Daoy (cell line): ENCODE data around the gene STK40. TPM values are rescaled to one million over a fixed set of nuclear protein-coding genes. Genes with fewer than 3 reads are reported as not detected.
A peak's percentile ranks its signal among the peaks of the same experiment; 100 is the strongest.

Experiments
- DNase-seq: peaks from one replicate; pipeline ENCODE4 v3.0.0-alpha.2; 2015; ENCODE audit warnings: low read depth
- total RNA-seq: library from RNA; depleted of rRNA; stranded (reverse); fragments of >200 nt; shearing (Covaris generic); gene quantifications from 2 replicates; pipeline ENCODE4 v1.2.3, GENCODE V29; 2014

Gene STK40
- total RNA-seq, 1 experiment from 2014 or later: 31.1 TPM

DNA sequence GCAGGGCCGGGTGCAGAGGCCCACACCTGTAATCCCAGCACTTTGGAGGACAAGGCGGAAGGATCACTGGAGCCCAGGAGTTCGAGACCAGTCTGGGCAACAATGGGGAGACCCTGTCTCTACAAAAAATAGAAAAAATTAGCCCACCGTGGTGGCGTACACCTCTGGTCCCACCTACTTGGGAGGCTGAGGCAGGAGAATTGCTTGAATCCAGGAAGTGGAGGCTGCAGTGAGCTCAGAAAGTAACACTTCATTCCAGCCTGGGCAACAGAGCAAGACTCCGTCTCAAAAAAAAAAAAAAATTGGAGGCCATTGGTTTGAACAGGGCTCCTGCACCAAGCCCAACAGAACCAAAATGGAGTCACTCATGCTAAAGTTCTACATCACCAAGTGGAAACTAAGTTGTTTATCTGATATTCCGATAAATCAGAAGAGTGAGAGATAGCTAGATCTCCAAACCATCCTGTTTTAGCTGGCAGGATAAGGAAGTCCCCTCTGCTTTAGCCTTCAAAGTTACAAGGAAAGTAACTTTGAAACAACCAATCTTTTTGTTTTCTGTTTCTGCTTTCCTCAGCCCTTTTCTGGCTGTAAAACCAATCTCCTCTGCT, 12.8 kb upstream of the STK40 start:
- no peak for DNase-seq

DNA sequence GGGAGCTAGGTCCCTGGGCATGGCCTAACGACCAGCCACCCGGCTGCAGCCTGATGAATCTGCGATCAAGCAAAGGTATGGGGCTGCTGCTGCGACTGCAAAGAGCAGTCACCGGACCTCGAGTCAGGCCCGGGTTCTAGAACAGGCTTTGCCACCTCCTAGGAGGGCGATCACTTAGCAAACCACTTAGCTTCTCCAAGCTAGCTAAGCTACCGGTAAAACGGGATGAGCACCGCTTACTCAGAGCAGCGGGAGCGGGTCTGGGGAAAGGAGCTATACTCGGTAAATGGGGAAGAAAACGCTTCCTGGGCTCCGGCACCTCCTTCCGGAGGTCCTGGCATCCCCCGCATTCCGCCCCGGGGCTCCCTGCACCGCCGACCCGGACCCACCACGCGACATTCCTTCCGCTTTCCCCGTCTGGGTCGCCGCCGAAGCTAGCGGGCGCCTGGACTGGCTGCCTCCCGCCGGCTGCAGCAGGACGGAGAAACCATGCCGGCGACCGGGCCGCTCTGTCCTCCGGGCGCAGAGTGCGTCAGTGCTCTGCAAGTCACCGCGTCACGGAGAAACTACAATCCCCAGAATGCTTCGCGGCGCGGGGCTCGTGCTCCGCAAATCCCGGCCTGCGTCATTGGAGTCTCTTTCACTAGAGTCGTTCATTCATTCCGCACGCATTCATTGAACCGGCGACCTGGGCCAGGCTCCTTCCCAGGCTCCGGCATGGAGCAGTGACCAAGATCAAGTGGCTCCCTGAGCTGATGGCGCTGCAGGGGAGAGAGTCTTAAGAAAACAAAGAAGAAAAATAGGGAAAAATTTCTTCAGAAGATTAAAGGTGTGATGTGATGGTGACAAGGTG, 11.9 kb upstream of the STK40 start, which contains the start of gene LSM10:
Gene LSM10 (minus strand): TSS at position 531 of the 853 bp plus-strand sequence. CDS start 3,779 bp downstream, outside the sequence.
- peak; percentile 96 for DNase-seq

DNA sequence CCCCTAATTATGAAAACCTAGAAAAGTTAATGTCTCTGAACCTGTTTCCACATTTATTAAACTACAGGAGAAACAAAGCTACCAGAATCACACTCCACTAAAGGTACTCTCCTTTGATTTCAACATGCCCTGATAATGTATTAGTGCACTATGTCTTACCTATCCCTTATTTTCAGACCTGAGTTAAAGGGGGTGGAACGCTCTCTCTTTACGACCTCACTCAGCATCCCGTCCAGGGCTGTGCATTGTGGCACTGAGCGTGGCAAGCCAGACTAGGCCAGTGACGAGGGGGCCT, 11.3 kb upstream of the STK40 start:
- DNase-seq: no peak

DNA sequence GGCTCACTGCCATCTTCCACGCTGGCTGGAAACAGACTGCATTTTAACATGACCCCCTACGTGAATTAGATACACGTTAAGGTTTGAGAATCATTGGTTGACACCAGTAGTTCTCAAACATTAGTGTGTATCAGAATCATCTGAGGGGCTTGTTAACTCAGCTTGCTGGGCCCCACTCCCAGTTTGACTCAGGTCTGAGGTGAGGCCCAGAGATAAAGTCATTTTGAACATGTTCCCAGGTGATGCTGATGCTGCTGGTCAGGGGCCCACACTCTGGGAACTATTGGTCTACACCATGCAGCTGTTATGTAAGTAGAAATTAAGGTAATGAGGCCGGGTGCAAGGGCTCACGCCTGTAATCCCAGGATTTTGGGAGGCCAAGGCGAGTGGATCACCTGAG, 10.6 kb upstream of the STK40 start:
- DNase-seq: no peak

DNA sequence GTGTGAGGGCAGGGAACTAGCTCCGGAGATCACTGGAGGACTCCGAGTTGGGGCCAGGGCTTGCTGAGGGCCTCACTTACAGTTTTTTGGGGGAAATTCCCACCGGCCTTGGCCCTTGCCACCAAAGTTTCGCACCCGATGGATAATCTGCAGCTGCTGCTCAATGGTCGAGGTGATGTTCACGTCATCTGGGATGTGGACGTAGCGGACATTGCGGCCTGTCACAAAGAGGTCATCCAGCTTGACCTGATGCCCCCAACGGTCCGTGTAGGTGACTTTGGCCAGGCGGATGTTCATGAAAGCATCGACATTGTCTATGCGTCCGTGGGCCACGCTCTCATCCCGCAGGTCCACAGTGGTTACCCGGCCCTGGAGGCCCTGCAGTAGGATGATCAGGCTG, 8.0 kb upstream of the STK40 start:
- DNase-seq: no peak

DNA sequence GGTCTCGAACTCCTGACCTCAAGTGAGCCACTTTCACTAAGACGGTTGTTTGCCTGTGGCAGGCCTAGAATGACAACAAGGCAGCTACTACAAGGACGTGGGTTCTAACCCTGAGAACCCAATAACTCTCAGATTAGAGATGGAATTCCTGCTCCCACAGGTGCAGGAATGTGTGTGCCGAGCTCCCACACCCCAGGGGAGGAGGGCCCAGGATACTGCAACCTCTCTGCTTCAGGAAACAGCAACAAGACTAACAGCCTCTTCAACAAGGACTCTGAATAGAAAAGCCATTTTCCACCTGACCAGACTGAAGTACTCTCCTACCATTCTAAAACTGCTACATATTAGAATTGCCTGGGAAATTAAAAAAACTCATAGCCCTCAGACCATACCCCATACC, 7.1 kb upstream of the STK40 start:
- DNase-seq: no peak

DNA sequence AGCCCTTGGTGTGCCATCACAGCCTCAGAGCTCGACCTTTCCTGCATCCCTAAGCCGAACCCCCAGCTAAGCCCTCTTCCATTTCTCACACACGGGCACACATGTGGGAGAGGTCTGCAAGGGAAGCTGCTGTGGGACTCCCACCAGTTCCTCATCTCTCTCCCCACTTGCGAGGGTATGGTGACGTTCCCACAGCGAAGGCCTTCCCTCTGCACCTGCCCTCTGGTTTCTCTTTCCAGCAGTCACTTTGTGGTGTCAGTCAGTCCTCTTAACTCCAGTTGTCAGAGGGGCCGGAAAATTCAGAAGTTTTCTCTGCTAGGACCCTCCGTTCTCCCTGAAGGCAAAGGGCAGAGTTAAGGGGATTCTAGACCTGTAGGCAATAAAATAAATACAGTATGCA, 5.5 kb upstream of the STK40 start:
- no peak for DNase-seq

DNA sequence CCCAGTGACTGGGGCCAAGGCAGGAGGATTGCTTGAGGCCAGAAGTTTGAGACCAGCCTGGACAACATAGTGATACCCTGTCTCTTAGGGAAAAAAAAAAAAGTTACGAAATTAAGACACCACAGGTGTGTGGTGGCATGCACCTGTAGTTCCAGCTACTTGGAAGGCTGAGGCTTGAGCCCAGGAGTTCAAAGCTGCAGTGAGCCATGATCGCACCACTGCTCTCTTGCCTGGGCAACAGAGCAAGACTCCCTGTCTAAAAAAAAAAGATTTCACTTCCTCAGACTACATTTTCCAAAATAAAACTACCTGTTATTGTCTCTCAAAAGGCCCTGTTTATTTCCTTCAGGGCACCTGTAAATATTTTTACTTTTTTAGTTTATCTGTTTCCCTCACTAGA, 4.7 kb upstream of the STK40 start:
- no peak for DNase-seq

DNA sequence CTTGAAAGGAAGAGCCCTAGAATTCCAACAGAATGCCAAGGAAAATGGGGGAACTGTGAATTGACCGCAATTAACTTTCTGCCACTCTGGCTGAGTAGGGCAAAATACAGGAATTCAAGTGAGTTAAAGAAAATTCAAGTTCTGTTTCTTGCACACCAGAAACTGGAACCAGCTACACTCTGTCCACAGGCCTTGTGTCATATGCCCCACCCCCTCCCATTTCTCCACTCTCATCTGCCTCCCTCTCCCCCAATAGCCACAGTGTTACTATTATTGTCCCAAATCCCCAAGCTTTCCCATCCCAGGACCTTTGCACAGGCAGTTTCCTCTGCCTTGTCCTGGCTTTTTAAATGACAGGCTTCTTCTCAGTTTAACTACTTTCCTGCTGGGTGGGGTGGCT, 4.3 kb upstream of the STK40 start:
- DNase-seq: no peak

DNA sequence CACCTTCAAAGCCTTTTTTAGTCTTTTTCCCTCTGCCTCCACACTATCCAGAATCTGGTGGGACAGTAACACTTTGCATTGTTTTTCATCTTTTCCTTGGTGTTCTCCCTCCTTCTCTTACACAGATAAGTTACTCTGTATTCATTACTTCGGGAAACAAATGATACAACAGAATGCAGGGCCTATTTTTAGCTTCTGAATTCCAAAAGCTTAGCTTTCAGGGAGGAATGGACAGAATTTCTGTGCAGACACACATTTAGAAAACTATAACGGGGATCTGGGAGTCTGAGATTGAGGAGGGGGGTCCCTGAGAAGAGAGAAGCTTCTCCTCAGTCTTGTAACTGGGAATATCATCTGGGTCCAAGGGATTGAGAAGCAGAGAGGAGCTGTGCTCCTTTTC, 3.5 kb upstream of the STK40 start:
- DNase-seq: no peak

DNA sequence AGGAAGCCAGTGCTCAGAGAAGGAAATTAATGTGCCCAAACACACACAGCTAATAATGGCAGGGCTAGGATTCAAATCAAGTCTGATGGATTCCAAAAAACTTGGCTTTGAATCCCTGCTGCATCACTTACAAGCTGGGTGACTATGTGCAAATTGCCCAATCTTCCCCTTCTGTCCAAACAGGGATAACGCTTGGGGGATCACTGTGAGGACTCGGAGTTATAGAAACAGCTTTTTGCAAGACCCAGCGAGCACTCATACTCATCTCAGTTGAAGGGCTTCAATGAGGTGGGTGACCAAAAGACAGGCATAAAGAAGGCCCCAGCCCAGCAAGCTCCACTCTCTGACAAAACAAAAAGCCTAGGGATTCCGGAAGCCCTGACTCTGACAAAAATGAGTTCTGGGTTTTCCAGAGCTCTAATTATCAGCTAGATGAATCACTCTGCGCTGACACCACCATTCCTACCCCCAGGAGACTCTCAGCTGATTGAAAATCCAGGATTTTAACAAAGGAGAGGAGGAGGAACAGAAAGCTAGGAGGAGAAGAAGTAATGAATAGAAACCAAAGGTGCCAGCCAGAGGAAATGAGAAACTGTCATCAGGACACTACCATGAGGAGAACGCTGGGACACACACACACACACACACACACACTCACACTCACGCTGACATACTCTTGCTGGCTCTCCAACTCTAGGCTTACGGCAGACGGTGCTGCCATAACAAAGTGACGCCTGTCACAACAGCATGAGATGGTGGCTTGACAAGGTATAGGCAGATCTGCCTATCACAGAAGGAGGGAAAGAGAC, 1.6 kb upstream of the STK40 start:
- peak; percentile 85 for DNase-seq

DNA sequence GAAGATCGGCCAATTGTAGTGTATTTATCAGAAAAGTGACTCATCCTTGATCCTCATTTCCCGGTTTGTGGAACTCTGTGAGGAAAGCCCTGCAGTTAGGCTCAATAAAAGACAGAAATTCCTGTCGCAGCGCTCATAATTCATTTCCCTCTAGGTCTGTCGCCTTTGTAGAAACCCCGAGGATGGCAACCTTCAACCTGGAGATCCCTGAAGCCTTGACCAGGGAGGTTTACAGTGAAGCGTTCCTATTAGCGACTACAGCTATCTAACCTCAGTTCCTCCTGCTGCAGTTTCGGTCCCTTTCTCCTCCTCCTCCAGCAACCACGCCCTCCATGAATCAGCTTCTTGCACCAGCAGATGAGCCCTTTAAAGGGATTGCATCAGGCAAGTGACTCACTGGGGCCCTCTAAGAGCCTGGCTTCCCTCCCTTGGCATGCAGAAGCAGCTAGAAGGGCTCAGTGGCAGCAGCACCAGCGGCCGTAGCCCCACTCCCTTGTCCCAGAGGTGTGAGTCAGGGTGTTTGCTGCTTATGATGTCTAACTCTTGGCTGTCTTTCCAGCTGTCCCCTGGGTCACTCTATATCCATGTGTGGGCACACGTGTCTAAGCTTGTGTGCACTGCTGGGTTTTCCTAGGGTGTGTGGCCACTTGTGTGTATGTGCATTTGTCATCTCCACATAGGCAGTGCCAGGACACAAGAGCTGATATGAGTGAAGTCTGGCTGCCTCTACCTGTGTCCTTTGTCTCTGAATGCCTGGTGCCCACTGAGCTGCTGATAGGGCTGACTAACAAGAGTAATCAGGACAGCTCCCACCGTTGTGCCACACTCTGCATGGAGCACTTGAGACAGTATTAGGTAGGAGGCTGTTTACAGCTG, 779 bp upstream of the STK40 start:
- peak; percentile 100 for DNase-seq

DNA sequence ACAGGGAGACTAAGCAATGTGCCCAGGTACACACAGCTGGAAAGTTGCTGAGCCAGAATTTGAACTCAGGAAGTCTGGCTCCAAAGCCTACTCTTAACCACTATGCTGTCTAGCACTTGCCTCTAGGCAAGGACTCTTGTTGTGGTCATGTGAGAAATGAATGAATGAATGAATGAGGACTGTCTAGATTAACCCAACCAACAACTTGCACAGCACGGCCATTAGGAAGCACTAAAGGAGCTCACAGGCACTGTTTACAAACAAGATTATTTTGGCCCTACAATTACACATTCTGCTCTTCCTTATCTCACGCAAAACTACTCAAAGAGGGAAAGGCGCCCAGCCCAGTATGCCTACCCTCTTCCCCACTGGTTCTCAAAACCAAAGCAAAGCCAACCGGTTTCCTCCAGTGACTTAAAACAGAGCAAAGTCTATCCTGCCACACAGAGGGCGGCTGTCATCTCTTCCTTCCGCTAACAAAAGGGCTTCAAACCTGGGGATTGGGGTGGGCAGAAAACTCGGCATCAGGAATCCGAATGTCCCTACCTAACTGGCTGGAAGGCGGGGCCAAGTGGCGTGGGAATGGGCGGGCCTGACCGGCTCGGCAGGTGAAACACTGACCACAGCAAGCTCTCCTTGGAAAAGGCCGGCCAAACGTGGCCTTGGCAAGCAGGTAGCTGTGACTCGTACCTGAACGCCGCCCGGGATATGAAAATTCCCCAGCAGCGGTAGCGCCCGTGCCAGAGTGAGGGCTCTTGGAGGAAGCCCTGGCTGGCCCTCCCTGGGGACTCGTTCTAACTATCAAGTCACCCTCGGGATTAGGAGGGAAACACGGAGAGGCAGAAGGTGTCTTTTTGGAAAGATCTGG, 948 bp downstream of the STK40 start:
- DNase-seq: peak; percentile 55

DNA sequence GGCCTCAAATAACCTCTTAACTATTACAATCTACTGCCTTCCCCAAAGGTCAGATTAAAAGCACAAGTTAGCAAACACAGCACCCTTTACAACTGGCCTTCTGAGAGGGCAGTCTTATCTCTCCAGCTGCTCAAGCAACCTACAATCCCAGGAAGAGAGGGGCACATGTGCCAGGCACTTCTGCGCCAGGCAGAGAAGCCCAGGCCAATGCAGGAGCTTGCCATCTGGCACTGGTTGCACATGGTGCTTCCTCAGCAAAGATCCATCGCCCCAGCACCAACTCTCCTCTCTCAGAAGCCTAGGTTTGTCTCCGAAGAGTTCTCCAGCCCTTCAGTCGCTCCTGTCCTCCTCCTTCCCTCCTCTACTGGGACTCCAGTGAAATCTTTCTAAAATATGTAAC, 2.5 kb downstream of the STK40 start:
- DNase-seq: no peak

DNA sequence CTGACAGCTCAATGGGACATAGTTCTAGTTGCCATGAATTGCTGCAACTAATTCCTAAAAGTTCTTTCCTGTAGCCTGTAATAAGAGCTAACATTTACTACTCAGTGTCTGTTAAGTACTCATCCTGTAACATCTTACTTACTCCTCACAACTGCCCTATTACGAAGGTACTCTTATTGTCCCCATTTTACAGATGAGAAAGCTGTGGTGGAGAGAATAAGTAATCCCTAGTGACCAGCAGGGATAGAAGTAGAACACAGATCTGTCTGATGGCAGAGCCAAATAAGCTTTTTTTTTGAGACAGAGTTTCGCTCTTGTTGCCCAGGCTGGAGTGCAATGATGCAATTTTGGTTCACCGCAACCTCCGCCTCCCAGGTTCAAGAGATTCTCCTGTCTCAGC, 3.1 kb downstream of the STK40 start:
- DNase-seq: no peak

DNA sequence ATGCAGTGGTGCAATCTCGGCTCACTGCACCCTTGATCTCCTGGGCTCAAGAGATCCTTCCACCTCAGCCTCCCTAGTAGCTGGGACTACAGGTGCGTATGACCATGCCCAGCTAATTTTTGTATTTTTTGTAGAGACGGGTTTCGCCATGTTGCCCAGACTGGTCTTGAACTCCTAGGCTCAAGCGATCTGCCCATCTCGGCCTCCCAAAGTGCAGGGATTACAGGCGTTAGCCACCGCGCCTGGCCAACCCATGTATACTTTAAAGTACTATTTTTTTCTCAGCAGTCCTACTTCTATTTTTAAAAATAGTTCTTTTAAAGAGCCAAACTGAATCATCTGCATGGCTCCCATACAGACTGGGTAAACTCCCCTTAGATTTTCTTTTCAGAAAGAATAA, 3.5 kb downstream of the STK40 start:
- DNase-seq: no peak

DNA sequence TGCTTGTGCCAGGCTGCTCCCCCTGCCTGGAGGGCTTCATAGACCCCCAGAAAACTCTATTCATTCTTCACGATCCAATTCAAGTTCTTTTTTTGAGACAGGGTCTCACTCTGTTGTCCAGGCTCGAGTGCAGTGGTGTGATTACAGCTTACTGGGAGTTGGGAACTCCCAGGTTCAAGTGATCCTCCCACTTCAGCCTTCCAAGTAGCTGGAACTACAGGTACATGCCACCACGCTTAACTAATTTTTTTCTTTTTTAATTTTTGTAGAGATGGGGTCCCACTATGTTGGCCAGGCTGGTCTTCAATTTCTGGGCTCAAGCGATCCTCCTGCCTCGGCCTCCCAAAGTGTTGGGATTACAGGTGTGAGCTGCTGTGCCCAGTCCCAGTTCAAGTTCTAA, 4.3 kb downstream of the STK40 start:
- DNase-seq: no peak

DNA sequence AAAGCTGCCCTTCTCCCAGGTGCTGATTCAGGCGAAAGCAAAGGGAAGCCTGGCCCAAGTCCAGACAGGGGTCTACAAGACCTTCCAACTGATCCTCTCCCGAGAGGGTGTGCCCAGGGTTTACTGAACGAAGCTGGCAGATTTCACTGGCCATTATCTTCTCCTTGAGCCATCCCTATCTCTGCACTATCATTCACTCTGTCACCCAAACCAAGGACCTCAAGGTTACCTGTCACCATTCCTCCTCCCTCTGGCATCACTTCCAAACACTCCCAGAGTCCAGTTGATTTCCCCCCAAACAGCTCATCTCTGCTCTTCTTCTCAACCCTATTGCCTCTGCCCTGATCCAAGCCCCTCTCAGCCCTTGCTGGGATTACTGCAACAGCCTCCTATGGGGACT, 4.9 kb downstream of the STK40 start:
- DNase-seq: no peak

DNA sequence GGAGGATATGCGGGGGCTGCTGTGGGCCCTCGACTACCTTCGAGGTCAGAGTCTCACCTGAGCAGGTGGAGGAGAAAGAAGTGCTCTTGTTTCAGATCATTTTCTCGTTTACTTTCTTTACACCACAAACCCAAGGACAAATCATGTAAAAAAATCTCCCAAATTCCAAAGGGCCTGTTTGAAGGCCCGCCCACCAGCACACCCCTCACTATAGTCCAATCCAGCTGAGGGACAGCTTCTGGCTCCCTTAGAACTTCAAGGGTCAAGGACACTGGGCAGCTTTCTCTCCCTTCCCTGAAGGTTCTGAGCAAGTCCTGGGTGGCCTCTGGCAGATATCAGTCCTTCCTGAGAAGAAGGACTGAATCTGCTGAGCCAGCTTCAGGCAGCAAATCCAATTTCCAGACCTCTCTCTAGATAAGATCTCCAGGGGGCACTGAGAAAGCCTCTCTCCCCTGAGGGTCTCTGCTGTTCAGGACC, 5.5 kb downstream of the STK40 start:
- DNase-seq: no peak

DNA sequence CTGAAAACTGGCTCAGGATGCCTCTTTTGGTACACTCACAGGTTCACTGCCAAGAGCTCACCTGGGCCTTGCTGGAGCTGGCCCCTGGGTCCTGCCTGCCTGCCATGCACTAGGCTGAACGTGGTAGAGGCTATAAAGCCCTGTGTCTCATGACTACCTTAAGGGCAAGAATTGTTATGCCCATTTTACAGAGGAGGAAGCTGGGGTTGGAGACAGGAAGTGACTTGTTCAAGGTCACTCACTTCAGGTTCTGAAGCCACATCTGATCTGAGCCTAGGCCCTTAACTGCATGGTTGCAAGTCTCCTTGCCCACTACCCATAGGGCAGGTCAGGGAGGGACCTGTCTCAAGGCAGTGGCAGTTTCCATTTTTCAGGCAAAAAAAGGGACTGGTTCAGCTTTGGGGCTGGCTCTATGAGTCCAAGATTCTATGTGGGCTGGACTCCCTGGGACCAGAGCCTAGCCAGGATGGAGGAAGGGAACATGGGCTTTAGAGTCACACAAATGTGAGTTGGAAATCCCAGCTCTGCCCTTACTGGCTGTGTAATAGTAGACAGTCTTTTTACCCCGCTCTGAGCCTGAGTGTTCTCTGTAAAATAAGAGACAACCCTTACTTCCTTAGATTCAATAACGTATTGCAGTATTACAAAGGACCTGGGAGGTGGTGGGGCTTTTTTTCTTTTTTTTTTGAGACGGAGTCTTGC, 7.8 kb downstream of the STK40 start:
- no peak for DNase-seq
